GM18505 (cell line): ENCODE measurements around the gene TOP3A.

ENCODE experiments used
- ATAC-seq: cut with Tn5 transposase; IDR thresholded peaks from one replicate; pipeline ENCODE4 v1.9.1; 2021; ENCODE audit not compliant: unreplicated experiment
- POLR2A ChIP-seq: IDR thresholded peaks from 4 replicates; pipeline ENCODE4 v1.6.1; 2011; ENCODE audit warnings: borderline replicate concordance; ENCODE audit not compliant: insufficient read depth, insufficient read length; ENCODE audit errors: extremely low read depth

The TOP3A gene

DNA sequence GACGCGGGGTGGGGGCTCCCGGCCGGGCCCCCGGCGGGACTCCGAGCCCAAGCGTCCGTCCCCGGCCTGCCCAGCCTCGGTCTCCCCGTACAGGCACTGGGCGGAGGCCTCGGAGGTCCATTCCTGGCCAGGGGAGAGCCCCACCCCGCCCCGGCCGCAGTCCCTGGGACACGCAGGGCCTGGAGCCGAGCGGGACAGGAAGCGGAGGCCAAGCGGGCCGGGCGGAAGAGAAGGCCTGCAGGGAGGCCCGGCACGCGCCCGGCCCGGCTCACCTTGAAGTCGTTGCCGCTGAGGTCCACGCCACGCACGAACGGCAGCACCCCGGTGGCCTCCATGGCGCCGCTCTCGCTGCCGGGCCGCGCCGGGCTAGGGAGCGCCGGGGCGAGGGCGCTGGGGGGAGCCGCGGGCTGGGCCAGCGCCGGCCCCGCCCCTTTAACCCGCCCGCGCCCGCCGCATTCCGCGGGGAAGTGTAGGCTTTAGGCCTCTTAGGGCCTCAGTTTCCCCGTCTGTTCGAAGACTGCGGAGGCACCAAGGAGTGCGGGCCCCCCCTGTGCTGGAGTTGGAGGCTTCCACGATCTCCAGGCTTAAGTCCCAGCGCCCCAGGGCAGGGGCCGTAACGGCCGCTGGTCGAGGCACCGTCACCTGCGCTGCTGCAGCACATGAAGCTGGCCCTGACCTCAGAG lies 56.3 kb downstream of the TOP3A start, which contains the start of gene FLII:
Gene FLII (minus strand): TSS at position 383 of the 683 bp plus-strand sequence. CDS start 48 bp downstream, at position 335.
- ATAC-seq = no peak
- TF ChIP-seq POLR2A = peak; percentile 59

DNA sequence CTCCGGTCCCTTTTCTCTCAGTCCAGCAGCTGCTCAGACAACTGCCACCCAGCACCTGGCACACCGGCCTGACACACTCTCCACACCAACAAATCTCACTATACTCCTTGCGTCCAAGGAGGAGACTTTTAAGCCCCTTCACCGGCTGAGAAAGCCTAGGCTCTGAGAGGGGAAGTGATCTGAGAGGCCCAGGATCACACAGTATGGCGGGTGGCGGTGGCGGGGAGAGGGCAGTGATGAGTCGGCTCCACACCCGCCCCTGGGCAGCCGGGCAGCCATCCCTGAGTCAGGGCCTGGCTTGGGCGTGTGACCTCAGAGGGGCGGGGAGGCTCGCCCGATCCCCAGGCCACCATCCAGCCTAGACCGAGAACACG lies 56.8 kb downstream of the TOP3A start:
- ATAC-seq = no peak
- TF ChIP-seq POLR2A = peak; percentile 59

DNA sequence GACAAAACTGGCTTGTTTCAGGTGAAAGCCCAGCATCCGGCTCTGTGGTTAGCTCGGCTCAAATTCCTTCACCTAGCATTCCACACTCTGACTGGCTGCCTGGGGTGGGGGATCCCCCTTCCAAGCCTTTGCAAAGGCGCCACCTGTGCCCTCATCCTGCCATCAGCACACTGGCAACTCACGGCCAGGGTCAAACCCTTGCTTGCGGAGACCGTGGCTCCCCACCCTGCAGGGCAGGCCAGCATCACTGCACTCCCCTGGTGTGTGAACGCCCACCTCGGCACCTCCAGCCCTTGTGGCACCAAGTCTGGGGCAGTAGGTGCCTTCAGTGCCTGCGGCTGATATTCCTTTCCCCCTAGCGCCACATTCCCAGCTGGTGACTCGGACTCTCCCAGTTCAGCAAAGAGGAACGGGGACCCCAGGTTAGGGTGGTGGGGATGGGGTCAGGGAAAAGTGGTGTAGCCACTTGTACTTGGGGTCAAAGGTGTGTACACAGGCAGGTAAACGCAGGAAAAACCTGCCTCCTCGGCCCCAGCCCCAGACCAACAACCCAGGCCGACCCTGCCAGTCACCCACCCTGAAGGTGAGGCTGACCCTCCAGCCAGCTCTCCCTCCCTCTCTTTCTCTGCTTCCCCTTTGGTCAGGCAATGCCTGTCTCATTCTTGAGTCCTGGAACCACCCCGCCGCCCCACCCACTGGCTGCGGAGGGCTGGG lies 57.4 kb downstream of the TOP3A start:
- no peak for ATAC-seq
- no peak for TF ChIP-seq POLR2A

DNA sequence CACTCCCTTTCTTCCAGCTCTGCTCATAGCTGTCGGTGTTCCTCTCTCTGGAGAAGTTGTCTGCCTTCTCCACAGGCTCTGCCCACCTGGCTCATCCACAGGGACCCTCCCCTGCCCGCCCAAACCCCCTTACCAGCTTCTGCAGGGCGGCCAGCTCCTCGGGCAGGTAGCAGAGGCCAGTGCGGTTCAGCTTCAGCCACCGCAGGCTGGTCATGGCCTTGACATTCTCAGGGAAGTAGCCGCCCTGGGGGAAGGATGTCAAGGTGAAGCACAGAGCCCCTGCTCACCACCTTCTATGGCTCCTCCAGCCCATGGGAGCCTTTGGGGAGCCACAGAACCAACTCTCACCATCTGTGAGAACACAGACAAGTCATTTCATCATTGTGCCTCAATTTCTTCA lies 58.0 kb downstream of the TOP3A start:
- no peak for ATAC-seq
- TF ChIP-seq POLR2A = no peak

DNA sequence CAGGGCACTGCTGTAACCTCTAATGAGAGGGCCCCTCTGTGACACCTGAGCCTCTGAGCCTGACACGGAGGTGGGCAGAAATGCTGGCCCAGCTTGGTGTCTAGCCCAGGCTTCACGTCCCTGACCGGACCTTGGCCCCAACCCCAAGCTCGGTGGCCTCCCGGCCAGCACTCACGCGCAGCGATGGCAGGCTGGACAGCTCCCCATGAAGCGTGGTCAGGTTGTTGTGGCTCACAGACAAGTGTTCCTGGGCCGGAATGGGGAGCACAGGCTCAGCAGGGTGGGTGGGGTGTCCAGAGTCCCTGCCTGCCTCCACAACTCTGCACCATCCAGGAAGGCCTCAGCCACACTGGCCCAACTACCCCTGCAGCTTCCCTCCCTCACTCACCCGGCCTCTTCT lies 58.4 kb downstream of the TOP3A start:
- no peak for ATAC-seq
- TF ChIP-seq POLR2A = no peak

DNA sequence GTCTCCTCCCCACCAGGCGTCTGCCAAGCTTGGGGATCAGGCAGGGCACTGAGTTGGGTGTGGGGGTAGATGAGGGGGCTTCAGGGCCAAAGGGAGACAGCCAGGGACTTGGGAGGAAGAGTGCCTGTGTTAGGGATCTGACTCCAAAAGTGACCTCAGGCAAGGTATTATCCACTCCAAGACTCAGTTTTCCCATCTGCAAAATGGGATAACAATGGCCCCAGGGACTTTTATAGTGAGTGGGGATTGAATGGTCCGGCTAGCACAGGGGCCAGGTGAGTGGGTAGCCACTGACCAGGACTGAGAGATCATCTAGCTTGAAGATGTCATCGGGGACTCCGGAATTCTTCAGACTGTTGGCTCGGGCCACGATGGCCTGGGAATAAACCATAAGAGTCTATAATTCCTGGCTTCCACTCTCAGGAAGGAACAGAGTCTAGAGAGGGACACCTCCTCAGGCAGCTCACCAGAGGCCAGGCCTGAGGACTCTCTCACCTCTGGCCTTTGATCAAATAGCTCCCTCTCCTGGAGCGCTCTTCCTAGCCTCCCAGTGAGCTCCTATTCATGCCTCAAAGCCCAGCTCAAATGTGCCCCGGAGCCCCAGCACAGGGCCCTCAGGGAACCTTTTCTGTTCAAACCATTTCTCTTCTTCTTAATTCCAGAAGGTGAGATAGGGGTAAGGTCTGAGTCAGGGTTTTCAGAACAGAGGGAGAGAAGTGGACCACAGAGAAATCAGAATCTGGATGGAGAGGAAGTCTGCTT lies 59.7 kb downstream of the TOP3A start:
- TF ChIP-seq POLR2A = no peak
- ATAC-seq = no peak

DNA sequence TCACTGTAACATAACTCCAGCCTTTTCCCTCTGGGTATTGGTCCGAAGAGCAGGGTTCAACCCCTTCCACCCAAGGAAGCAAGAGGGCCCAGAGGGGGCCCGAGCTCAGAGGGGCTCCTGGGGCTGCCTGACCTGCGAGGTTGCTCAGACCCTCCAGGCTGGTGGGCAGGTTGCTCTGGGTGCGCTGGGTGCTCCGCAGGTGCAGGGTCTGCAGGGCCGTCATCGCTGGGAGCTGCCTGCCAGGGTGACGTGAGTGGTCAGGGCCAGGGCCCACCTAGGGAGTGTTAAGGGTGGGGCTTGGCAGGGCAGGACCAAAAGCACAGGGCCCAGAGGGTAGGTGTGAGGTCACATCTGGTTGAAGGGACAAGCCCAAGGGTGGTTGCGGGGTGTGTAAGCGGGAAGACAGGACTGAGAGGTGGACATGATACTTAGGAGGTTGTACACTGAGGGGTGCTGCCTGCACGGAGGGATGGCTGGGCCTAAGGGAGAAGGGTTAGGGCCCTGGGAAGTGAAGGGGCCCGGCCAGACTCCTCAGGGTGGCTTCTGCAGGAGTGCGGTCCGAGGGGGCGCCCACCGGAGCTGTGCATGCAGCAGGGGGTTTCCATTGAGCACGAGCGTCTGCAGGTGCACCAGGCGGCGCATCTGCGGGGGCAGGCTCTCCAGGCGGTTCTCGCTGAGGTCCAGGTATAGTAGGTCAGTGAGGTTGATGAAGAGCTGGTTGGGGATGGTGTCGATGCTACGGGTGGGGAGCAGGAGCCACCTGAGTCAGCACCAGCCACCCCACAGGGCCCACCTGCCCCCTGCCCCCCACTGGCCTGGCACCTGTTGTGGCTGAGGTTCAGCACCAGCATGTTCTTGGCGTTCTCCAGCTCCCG lies 60.6 kb downstream of the TOP3A start:
- ATAC-seq = no peak
- no peak for TF ChIP-seq POLR2A

DNA sequence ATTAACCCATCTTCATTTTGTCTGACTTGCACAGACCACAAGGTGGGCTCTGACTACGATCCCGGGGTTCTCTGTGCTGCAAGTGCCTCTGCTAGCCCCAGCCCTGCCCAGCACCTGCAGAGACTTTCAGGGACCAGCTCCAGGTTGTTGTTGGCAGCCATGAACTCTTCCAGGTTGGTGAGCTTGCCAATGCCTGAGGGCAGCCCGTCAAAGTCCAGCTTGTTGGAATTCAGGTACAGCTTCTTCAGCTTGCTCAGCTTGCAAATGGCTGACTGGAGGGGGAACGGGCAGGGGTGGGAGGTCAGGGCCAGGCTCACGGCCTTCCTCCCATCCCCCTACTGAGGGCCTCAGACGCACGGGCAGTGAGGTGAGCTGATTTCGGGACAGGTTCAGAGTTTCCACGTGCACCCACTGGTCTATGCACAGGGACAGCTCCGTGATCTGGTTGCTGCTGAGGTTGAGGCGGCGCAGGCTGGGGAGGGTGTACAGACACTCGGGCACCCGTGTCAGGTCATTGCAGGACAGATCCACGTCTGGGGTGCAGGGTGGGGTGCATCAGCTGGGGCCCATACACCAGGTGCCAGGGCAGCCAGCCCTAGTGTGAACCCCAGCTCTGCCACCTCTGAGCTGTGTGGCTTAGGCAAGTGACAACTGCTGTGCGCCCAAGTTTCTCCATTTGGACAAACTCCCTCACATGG lies 61.5 kb downstream of the TOP3A start:
- no peak for ATAC-seq
- no peak for TF ChIP-seq POLR2A

DNA sequence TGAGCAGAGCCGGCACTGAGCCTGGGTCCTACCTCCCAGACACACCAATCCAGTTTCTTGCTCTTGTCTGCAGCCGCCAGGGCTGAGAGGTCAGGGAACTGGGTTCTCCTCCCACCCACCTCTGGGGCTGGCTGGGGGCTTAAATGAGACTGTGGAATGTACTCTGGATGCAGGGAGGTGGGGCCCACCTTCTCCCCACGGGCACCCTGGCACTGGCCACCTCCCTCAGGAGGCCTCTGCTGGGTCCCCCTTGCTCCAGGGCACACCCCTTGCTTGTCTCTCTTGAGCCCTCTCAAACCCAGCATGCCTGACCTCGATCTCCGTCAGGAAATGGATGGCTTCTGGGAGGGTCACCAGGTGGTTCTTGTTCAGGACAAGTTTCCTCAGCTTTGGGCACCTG lies 62.6 kb downstream of the TOP3A start:
- no peak for TF ChIP-seq POLR2A
- no peak for ATAC-seq

DNA sequence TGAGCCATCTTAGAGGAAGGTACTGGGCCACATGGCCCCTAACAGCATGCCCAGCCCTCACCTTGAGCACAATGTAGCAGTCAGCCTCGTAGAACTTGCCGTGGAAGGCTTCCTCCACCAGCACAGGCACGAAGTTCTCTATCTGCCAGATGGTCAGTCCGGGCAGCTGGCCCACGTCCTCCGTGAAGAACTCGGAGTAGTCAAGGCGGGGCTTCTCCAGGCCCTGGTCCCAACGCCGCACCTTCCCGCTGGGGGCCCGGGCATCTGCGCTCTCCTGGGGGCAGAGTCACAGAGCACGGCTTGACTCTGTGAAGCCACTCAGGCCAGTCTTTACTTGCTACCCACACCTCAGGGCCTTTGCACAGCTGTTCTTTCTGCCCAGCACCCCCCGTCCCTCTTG lies 63.6 kb downstream of the TOP3A start:
- ATAC-seq = no peak
- no peak for TF ChIP-seq POLR2A

DNA sequence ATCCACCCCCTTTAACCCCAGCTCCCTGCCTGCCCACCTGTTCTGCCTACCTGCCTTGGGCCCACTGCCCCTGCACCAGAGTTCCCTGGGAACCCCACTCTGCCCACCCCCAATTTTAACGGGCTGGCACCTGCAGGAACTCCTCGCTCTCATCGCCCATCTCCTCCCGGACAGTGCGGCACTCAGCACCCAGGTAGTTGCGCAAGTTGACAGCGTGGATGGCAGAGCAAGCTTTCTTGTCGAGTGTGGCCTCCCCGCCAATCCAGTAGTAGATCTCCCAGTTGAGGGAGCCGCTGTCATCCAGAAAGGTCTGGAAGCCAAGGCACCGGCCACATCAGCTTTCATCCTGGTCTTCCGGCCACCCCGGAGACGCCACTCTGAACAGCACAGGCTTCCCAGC lies 64.1 kb downstream of the TOP3A start:
- no peak for TF ChIP-seq POLR2A
- ATAC-seq = no peak

DNA sequence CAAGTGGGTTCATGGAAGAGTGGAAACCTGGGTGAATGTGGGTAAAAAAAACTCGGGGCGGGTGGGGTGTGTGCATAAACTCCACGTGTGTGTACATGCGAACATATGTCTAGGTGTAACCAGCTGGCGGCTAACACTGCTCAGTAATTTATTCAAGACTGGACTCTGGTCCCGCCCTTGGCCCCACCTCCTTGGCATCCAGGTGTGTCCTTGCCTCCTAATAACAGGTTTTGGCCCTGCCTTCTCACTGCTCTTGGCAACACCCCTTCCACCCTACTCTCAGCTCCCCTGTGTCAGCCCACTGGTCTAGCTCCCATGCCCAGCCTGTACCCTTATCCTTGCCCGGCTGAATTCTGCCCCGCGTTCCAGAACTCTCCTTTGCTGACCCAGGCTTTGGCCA lies 64.5 kb downstream of the TOP3A start:
- no peak for TF ChIP-seq POLR2A
- ATAC-seq = no peak
